ENCODE measurements around the gene CELF1. TPM values are rescaled to one million over a fixed set of nuclear protein-coding genes. Genes with fewer than 3 reads are reported as not detected.

Gene CELF1
- total and polyA plus RNA-seq, 9 of the 15 experiments (the other 6 are each of a cell fraction or from before 2014, with no cell fraction given), result 11.3 to 142 (median 77.4) TPM

DNA sequence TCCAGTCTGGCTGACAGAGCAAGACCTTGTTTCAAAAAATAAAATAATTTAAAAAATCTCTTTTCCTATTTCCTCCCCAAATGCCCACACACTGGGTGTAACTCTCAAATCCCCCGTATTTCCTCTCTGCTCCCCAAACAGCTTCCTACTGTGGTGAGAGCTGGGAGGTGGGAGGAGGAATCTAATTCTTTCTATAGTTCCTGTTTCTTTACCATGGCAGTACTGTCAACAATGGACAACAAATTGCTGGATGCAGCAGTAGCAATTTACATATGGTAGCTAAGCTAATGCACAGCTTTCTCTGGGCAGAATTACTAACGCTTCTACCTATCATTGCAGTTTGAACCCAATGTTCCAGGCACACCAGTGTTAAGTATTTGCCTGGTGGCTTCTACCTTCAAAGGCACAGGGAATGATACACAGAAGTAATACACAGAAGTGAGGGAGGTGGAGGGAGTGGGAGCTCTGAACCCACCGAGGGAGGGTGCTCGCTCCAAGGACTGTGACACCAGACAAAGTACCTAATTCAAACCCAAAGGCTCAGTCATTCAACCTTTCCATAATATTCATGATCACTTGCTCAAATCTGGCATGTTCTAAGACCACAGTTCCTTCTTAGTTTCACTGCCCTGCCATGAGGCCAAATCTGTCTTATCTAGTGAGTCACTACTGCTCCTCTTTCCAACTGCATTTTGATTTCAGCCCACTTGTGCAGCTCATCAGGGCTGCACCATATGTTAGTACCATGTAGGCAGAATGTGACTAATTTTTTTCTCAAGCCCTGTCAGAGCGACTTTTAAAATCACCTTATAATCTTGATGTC is 37.9 kb downstream of the CELF1 start (continued):
- TF ChIP-seq ARID3A (IDR thresholded peaks at IDR 0.05; ENCODE audit: borderline replicate concordance, low read depth, low read length) (peak; percentile 83; the same call in 1 of the 2 replicates), HMBOX1 (IDR thresholded peaks at IDR 0.05) (peak; percentile 62), FOXM1 (IDR thresholded peaks at IDR 0.05; ENCODE audit: low read depth) (0 out of 2 replicates have a peak, but pooled peaks have one; percentile 23), FOXM1 (CRISPR knock-in tag; IDR thresholded peaks at IDR 0.05; ENCODE audit: low read depth) (no peak), JUN (IDR thresholded peaks at IDR 0.05; ENCODE audit: borderline replicate concordance, low read depth, low read length) (peak; percentile 60), JUN (CRISPR knock-in tag; IDR thresholded peaks at IDR 0.05; ENCODE audit: borderline replicate concordance) (no peak), TEAD4 (IDR thresholded peaks at IDR 0.05; ENCODE audit: low read length) (peak; percentile 61), TEAD4 (CRISPR knock-in tag; IDR thresholded peaks at IDR 0.05; ENCODE audit: borderline replicate concordance) (no peak), ARHGAP35 (IDR thresholded peaks at IDR 0.05; ENCODE audit: partially characterized antibody) (no peak), BHLHE40 (IDR thresholded peaks at IDR 0.05; ENCODE audit: low read length) (peak; percentile 23; the same call in 1 of the 2 replicates), NRF1 (conservative IDR thresholded peaks at IDR 0.05 in 1 of 2, IDR thresholded peaks at IDR 0.05 in 1 of 2) (0 out of 4 replicates have a peak, but pooled peaks of 1 of the 2 experiments have one; percentile 14), FUS (optimal IDR thresholded peaks at IDR 0.05; ENCODE audit: low read depth, low read length) (no peak), TAL1 (IDR thresholded peaks at IDR 0.05) (peak; percentile 23; the same call in 1 of the 2 replicates), FOXJ2 (tag; IDR thresholded peaks at IDR 0.05) (peak; percentile 93), SP1 (CRISPR knock-in tag; IDR thresholded peaks at IDR 0.05) (no peak), ARID1B (IDR thresholded peaks at IDR 0.05) (peak; percentile 53; the same call in 1 of the 2 replicates), HDAC6 (IDR thresholded peaks at IDR 0.05; ENCODE audit: low read depth, low read length) (no peak), SMARCE1 (IDR thresholded peaks at IDR 0.05) (peak; percentile 67; the same call in 1 of the 2 replicates), EP300 (IDR thresholded peaks at IDR 0.05; ENCODE audit: low read length) (peak; percentile 33; the same call in 1 of the 2 replicates), XRCC4 (IDR thresholded peaks at IDR 0.05; ENCODE audit: extremely low read depth, insufficient read depth, insufficient read length) (no peak), PHF21A (IDR thresholded peaks at IDR 0.05; ENCODE audit: borderline replicate concordance, low read depth) (peak; percentile 94; the same call in 1 of the 2 replicates), ATF3 (IDR thresholded peaks at IDR 0.05) (peak; percentile 60), ATF3 (CRISPR knock-in tag; conservative IDR thresholded peaks at IDR 0.05) (no peak), JUND (IDR thresholded peaks at IDR 0.05; ENCODE audit: borderline replicate concordance, low read depth, low read length) (peak; percentile 86), JUND (tag; IDR thresholded peaks at IDR 0.05; ENCODE audit: borderline replicate concordance, low read depth, low read length) (peak; percentile 76; the same call in 2 of the 3 replicates)
